ENCODE results near the gene CA5A. TPM values are rescaled to one million over a fixed set of nuclear protein-coding genes. Genes with fewer than 3 reads are reported as not detected.

CA5A gene
- total and polyA plus RNA-seq, 9 of the 15 experiments (the other 6 are each of a cell fraction or from before 2014, with no cell fraction given) = not detected

DNA sequence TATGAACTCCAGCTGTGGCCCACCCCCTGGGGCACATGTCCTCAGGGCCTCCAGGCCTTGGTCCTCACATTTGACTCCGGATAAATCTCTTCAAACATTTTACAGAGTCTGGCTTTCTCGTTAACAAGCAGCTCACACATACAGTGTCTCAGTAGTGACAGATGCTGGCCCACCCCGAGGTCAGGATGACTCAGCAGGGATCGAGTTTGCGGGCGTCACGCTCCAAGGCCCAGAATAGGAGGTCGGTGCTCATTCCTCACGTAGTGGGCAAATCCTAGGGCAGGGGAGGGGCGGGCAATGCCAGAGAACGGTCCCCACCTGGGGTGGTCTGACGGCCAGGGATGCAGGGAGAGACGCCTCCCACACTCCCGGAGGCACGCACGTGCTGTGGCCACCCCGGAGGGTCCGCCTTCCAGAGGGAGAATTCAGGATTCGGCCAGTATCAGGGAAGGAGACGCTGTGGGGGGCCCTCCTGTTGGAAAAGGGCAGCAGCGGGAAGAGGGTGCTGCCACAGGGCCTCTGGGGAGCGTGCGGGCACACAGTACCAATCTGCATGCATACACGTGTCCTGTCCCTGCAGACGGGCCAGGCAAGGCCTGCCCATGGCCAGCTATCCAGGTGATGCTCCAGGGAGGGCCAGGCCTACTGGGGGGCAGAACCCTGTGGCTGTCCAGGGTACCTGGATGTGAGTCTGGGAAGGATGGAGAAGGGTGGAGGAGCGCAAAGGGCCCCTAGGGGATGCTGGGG lies 75.6 kb downstream of the CA5A start (continued):
- TF ChIP-seq SIRT6 (IDR thresholded peaks at IDR 0.05; ENCODE audit: low read depth, low read length) (no peak), ZFX (CRISPR knock-in tag; IDR thresholded peaks at IDR 0.05) (0 out of 2 replicates have a peak, but pooled peaks have one; percentile 14), JUNB (CRISPR knock-in tag; conservative IDR thresholded peaks at IDR 0.05) (no peak), ZNF57 (CRISPR knock-in tag; IDR thresholded peaks at IDR 0.05) (no peak), ZNF212 (CRISPR knock-in tag; IDR thresholded peaks at IDR 0.05) (no peak), EP400 (IDR thresholded peaks at IDR 0.05) (no peak), NFXL1 (CRISPR knock-in tag; IDR thresholded peaks at IDR 0.05) (no peak), POLR3A (IDR thresholded peaks at IDR 0.05; ENCODE audit: borderline replicate concordance, extremely low read depth, insufficient read depth, insufficient read length) (no peak), YY1 (IDR thresholded peaks at IDR 0.05; ENCODE audit: borderline replicate concordance in 1 of 3, control insufficient read depth in 1 of 3, extremely low read depth in 1 of 3, insufficient read depth in 3 of 3, insufficient read length in 1 of 3, insufficient replicate concordance in 2 of 3, low read depth in 1 of 3, low read length in 2 of 3) (no peak), ESRRA (IDR thresholded peaks at IDR 0.05; ENCODE audit: borderline replicate concordance, low read depth) (no peak), FIP1L1 (IDR thresholded peaks at IDR 0.05; ENCODE audit: low read depth, low read length, poor library complexity, severe bottlenecking) (no peak), NUFIP1 (IDR thresholded peaks at IDR 0.05; ENCODE audit: partially characterized antibody) (no peak), TARDBP (IDR thresholded peaks at IDR 0.05) (no peak), FOXM1 (IDR thresholded peaks at IDR 0.05; ENCODE audit: low read depth) (no peak), FOXM1 (CRISPR knock-in tag; IDR thresholded peaks at IDR 0.05; ENCODE audit: low read depth) (no peak), KLF6 (CRISPR knock-in tag; IDR thresholded peaks at IDR 0.05; ENCODE audit: borderline replicate concordance) (no peak), ZNF780A (CRISPR knock-in tag; IDR thresholded peaks at IDR 0.05) (no peak)
- TF ChIP-seq, protein P1, sequence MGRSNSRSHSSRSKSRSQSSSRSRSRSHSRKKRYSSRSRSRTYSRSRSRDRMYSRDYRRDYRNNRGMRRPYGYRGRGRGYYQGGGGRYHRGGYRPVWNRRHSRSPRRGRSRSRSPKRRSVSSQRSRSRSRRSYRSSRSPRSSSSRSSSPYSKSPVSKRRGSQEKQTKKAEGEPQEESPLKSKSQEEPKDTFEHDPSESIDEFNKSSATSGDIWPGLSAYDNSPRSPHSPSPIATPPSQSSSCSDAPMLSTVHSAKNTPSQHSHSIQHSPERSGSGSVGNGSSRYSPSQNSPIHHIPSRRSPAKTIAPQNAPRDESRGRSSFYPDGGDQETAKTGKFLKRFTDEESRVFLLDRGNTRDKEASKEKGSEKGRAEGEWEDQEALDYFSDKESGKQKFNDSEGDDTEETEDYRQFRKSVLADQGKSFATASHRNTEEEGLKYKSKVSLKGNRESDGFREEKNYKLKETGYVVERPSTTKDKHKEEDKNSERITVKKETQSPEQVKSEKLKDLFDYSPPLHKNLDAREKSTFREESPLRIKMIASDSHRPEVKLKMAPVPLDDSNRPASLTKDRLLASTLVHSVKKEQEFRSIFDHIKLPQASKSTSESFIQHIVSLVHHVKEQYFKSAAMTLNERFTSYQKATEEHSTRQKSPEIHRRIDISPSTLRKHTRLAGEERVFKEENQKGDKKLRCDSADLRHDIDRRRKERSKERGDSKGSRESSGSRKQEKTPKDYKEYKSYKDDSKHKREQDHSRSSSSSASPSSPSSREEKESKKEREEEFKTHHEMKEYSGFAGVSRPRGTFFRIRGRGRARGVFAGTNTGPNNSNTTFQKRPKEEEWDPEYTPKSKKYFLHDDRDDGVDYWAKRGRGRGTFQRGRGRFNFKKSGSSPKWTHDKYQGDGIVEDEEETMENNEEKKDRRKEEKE (IDR thresholded peaks at IDR 0.05; ENCODE audit: borderline replicate concordance in 1 of 2, control insufficient read depth in 1 of 2, low read depth in 2 of 2, low read length in 1 of 2) = no peak
- TF ChIP-seq, protein P2, sequence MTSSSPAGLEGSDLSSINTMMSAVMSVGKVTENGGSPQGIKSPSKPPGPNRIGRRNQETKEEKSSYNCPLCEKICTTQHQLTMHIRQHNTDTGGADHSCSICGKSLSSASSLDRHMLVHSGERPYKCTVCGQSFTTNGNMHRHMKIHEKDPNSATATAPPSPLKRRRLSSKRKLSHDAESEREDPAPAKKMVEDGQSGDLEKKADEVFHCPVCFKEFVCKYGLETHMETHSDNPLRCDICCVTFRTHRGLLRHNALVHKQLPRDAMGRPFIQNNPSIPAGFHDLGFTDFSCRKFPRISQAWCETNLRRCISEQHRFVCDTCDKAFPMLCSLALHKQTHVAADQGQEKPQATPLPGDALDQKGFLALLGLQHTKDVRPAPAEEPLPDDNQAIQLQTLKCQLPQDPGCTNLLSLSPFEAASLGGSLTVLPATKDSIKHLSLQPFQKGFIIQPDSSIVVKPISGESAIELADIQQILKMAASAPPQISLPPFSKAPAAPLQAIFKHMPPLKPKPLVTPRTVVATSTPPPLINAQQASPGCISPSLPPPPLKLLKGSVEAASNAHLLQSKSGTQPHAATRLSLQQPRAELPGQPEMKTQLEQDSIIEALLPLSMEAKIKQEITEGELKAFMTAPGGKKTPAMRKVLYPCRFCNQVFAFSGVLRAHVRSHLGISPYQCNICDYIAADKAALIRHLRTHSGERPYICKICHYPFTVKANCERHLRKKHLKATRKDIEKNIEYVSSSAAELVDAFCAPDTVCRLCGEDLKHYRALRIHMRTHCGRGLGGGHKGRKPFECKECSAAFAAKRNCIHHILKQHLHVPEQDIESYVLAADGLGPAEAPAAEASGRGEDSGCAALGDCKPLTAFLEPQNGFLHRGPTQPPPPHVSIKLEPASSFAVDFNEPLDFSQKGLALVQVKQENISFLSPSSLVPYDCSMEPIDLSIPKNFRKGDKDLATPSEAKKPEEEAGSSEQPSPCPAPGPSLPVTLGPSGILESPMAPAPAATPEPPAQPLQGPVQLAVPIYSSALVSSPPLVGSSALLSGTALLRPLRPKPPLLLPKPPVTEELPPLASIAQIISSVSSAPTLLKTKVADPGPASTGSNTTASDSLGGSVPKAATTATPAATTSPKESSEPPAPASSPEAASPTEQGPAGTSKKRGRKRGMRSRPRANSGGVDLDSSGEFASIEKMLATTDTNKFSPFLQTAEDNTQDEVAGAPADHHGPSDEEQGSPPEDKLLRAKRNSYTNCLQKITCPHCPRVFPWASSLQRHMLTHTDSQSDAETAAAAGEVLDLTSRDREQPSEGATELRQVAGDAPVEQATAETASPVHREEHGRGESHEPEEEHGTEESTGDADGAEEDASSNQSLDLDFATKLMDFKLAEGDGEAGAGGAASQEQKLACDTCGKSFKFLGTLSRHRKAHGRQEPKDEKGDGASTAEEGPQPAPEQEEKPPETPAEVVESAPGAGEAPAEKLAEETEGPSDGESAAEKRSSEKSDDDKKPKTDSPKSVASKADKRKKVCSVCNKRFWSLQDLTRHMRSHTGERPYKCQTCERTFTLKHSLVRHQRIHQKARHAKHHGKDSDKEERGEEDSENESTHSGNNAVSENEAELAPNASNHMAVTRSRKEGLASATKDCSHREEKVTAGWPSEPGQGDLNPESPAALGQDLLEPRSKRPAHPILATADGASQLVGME (CRISPR knock-in tag; IDR thresholded peaks at IDR 0.05) = no peak

Data from K562 (cell line).